ENCODE measurements around the gene PPP1R26.

PPP1R26 gene

DNA sequence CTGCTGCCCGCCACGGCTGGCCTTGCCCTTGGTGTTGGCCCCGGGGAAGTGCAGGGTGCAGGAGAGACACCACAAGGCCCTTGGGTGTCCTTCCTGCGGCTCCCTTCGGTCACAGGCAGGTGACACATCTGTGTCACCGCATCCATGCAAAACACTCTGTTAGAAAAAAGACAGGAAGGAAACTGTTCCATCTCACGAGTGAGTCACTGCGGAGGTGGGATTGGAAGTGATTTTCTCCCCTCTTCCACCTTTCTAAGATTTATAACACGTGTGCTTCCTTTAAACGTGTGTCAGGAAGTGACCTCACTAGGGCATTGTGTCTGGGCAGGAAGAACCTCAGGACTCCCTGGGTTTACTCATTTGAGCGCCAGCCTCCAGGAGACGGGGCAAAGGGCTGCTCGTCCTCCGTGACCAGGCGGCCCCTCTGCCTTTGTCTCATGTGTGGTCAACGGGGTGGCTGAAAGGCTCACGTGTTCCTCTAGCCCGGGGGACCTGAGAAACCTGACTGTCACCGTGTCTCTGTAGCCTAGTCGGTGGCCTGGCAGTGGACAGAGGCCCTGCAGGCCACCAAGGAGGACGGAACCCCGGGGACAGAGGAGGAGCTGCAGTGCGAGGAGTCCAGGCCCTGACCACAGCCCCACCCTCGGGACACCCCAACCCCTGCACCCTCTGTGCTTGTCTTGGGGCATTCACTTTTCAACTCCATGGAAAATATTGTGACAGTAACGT lies 36.7 kb downstream of the PPP1R26 start:
- no peak for DNase-seq (ENCODE audit: low read depth in 1 of 2, low spot score in 1 of 2)
- Histone ChIP-seq H3K4me3 (replicated peaks; ENCODE audit: insufficient read depth, low read length) (no peak overlapping the region), H3K27ac (replicated peaks) (no peak overlapping the region), H3K27me3 (ENCODE audit: insufficient read depth, poor library complexity, severe bottlenecking) (no peaks in the 10 kb centered on the region)
- no peak for TF ChIP-seq SPI1 (IDR thresholded peaks at IDR 0.05; ENCODE audit: borderline replicate concordance, low read depth)

DNA sequence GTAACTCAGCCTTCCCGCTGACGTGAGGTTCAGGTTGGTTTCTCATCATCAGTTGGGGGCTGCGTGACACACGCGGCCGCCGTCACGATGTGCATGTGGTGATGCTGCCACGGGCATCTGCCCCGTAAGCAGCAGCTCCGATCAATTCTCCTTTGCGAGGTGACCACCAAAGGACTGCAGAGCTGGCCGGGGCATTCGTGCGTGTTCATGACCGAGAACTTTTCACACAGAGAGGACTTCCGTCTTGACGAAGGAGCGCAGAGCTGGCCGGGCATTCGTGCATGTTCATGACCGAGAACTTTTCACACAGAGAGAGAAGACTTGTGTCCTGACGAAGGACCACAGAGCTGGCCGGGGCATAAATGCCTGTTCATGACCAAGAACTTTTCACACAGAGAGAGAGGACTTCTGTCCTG lies 37.8 kb downstream of the PPP1R26 start:
- Histone ChIP-seq H3K4me3 (replicated peaks; ENCODE audit: insufficient read depth, low read length) (no peak overlapping the region), H3K27me3 (ENCODE audit: insufficient read depth, poor library complexity, severe bottlenecking) (peaks cover 2% of the 10 kb centered on the region), H3K27ac (replicated peaks) (no peak overlapping the region)
- TF ChIP-seq, protein P1, sequence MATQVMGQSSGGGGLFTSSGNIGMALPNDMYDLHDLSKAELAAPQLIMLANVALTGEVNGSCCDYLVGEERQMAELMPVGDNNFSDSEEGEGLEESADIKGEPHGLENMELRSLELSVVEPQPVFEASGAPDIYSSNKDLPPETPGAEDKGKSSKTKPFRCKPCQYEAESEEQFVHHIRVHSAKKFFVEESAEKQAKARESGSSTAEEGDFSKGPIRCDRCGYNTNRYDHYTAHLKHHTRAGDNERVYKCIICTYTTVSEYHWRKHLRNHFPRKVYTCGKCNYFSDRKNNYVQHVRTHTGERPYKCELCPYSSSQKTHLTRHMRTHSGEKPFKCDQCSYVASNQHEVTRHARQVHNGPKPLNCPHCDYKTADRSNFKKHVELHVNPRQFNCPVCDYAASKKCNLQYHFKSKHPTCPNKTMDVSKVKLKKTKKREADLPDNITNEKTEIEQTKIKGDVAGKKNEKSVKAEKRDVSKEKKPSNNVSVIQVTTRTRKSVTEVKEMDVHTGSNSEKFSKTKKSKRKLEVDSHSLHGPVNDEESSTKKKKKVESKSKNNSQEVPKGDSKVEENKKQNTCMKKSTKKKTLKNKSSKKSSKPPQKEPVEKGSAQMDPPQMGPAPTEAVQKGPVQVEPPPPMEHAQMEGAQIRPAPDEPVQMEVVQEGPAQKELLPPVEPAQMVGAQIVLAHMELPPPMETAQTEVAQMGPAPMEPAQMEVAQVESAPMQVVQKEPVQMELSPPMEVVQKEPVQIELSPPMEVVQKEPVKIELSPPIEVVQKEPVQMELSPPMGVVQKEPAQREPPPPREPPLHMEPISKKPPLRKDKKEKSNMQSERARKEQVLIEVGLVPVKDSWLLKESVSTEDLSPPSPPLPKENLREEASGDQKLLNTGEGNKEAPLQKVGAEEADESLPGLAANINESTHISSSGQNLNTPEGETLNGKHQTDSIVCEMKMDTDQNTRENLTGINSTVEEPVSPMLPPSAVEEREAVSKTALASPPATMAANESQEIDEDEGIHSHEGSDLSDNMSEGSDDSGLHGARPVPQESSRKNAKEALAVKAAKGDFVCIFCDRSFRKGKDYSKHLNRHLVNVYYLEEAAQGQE (IDR thresholded peaks at IDR 0.05; ENCODE audit: insufficient replicate concordance, low read depth) = no peak
- TF ChIP-seq POLR2AphosphoS5 (IDR thresholded peaks at IDR 0.05; ENCODE audit: low read depth) (no peak), GABPA (IDR thresholded peaks at IDR 0.05; ENCODE audit: low read depth) (no peak), SPI1 (IDR thresholded peaks at IDR 0.05; ENCODE audit: borderline replicate concordance, low read depth) (no peak)
- TF ChIP-seq, protein P2, sequence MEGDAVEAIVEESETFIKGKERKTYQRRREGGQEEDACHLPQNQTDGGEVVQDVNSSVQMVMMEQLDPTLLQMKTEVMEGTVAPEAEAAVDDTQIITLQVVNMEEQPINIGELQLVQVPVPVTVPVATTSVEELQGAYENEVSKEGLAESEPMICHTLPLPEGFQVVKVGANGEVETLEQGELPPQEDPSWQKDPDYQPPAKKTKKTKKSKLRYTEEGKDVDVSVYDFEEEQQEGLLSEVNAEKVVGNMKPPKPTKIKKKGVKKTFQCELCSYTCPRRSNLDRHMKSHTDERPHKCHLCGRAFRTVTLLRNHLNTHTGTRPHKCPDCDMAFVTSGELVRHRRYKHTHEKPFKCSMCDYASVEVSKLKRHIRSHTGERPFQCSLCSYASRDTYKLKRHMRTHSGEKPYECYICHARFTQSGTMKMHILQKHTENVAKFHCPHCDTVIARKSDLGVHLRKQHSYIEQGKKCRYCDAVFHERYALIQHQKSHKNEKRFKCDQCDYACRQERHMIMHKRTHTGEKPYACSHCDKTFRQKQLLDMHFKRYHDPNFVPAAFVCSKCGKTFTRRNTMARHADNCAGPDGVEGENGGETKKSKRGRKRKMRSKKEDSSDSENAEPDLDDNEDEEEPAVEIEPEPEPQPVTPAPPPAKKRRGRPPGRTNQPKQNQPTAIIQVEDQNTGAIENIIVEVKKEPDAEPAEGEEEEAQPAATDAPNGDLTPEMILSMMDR (IDR thresholded peaks at IDR 0.05; ENCODE audit: insufficient read depth, low read length) = no peak
- DNase-seq (ENCODE audit: low read depth in 1 of 2, low spot score in 1 of 2) = no peak

DNA sequence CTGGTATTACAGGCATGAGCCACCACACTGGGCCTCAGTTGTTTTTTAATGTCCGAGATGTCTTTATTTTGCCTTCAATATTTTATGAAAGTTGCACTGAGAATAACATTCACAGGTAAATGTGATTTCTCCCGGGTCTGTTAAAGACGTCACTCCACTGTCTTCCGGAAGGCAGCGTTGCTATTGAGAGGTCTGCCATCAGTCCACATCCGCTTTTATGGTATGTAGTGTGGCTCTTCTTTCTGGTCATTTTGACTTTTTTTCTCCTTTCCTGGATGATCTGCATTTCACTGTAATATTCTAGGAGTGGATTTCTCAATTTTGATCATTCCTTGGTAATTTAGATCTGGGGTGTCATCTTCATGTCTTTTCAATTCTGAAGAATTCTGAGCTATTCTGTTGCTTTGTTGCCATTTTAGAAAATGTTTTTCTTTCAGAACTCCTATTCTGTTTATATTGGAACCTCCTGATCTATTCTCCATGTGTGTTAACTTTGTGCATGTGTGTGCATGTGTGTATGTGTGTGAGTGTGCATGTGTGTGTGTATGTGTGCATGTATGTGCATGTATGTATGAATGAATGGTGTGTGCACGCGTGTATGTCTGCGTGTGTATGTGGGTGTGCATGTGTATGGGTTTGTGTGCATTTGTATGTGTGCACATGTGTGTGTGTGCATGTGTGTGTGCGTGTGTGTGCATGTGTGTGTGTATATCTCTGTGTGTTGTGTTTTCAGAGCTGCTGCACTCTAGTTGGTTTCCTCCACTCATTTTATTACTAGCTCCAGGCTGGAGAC lies 39.8 kb downstream of the PPP1R26 start:
- Histone ChIP-seq H3K27ac (replicated peaks) (no peak overlapping the region), H3K4me3 (replicated peaks; ENCODE audit: insufficient read depth, low read length) (no peak overlapping the region), H3K27me3 (ENCODE audit: insufficient read depth, poor library complexity, severe bottlenecking) (peaks cover 2% of the 10 kb centered on the region)
- TF ChIP-seq GABPA (IDR thresholded peaks at IDR 0.05; ENCODE audit: low read depth) = no peak
- TF ChIP-seq, protein P2 (IDR thresholded peaks at IDR 0.05; ENCODE audit: insufficient read depth, low read length) = no peak
- TF ChIP-seq, protein P1 (IDR thresholded peaks at IDR 0.05; ENCODE audit: insufficient replicate concordance, low read depth) = no peak
- TF ChIP-seq SPI1 (IDR thresholded peaks at IDR 0.05; ENCODE audit: borderline replicate concordance, low read depth) = no peak
- TF ChIP-seq POLR2AphosphoS5 (IDR thresholded peaks at IDR 0.05; ENCODE audit: low read depth) = no peak
- DNase-seq (ENCODE audit: low read depth in 1 of 2, low spot score in 1 of 2) = no peak

DNA sequence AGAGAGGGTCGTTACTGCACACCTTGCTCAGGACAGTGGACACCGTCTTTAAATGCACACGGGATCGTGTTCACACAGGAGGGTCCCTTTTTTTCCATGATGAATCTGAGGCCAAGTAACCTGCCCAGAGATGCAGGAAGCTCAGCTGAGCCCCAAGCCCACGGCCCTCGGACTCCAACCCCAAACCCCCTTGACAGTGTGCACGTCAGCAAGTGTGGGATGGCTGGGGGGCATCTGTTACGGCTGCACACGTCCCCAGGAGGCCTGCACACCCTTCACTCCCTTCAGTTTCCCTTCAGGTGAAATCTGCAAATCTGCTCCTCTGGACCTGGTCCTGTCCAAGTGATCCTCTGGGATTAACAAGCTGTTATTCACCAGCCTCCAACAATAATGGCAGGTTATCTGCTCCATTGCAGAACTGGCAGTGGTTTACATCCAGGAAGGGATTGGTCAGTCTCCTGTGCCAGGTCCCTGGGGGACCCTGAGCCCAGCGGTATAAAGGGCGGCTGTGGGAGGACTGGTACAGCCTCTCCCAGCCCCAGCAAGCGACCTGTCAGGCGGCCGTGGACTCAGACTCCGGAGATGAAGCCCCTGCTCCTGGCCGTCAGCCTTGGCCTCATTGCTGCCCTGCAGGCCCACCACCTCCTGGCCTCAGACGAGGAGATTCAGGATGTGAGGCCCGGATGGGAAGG lies 41.5 kb downstream of the PPP1R26 start, which contains the start of gene LCN1:
Gene LCN1 (plus strand): TSS at position 525 of the 692 bp plus-strand sequence. CDS start 58 bp downstream, at position 583.
- TF ChIP-seq GABPA (IDR thresholded peaks at IDR 0.05; ENCODE audit: low read depth) (no peak), POLR2AphosphoS5 (IDR thresholded peaks at IDR 0.05; ENCODE audit: low read depth) (no peak), SPI1 (IDR thresholded peaks at IDR 0.05; ENCODE audit: borderline replicate concordance, low read depth) (no peak)
- TF ChIP-seq, protein P1 (IDR thresholded peaks at IDR 0.05; ENCODE audit: insufficient replicate concordance, low read depth) = no peak
- TF ChIP-seq, protein P2 (IDR thresholded peaks at IDR 0.05; ENCODE audit: insufficient read depth, low read length) = no peak
- Histone ChIP-seq H3K27ac (replicated peaks) (no peak within 1 kb of the TSS), H3K4me3 (replicated peaks; ENCODE audit: insufficient read depth, low read length) (no peak within 1 kb of the TSS), H3K27me3 (ENCODE audit: insufficient read depth, poor library complexity, severe bottlenecking) (peaks cover 2% of the 10 kb centered on the region)
- no peak for DNase-seq (ENCODE audit: low read depth in 1 of 2, low spot score in 1 of 2)
